ENCODE measurements around the gene IREB2.
A peak's percentile ranks its signal among the peaks of the same experiment; 100 is the strongest.

IREB2 gene

GRCh38 chr15:78390826-78391225 is 47.2 kb upstream of the IREB2 start:
- DNase-seq = no peak
- no peak overlapping the region for H3K23ac ChIP-seq (ENCODE audit: low read length)
- H3K27ac ChIP-seq (ENCODE audit: low read depth, low read length) = no peak overlapping the region
- no peak overlapping the region for H3K4ac ChIP-seq (ENCODE audit: low read depth, low read length)
- no peaks in the 10 kb centered on the region for H3K36me3 ChIP-seq (ENCODE audit: control insufficient read depth, insufficient read depth, low read length)
- no peaks in the 10 kb centered on the region for H3K27me3 ChIP-seq (ENCODE audit: insufficient read depth, low read length, poor library complexity)
- no peak overlapping the region for H4K8ac ChIP-seq (ENCODE audit: low read depth, low read length)
- H3K4me2 ChIP-seq (ENCODE audit: low read length) = no peak overlapping the region
- H2BK15ac ChIP-seq (replicated peaks; ENCODE audit: low read depth) = no peak overlapping the region
- H3K4me3 ChIP-seq (ENCODE audit: low read length) = no peak overlapping the region
- no CpG with 5 or more reads among the region's 3 CpGs for WGBS (ENCODE audit: extremely low coverage, insufficient coverage, low lambda C conversion rate)
- H3K18ac ChIP-seq (ENCODE audit: low read length) = no peak overlapping the region
- H4K5ac ChIP-seq (ENCODE audit: low read length) = no peak overlapping the region
- no peak overlapping the region for H3K56ac ChIP-seq (ENCODE audit: low read length)
- H3K79me1 ChIP-seq (ENCODE audit: low read length) = no peaks in the 10 kb centered on the region
- peaks cover 2% of the 10 kb centered on the region for H3K4me1 ChIP-seq (ENCODE audit: control insufficient read depth, low read depth, low read length)
- no peak overlapping the region for H2AK5ac ChIP-seq (ENCODE audit: low read length)
- H2BK5ac ChIP-seq (ENCODE audit: low read length) = no peak overlapping the region
- H3K9ac ChIP-seq (ENCODE audit: low read length) = no peak overlapping the region
- H3K79me2 ChIP-seq (ENCODE audit: control insufficient read depth, insufficient read depth, low read length) = no peaks in the 10 kb centered on the region
- H2BK120ac ChIP-seq (ENCODE audit: low read depth, low read length) = no peak overlapping the region

GRCh38 chr15:78391781-78392180 is 46.2 kb upstream of the IREB2 start:
- Histone ChIP-seq H3K4me2 (ENCODE audit: low read length) (no peak overlapping the region), H3K36me3 (ENCODE audit: control insufficient read depth, insufficient read depth, low read length) (no peaks in the 10 kb centered on the region), H2AK5ac (ENCODE audit: low read length) (no peak overlapping the region), H2BK120ac (ENCODE audit: low read depth, low read length) (no peak overlapping the region), H3K56ac (ENCODE audit: low read length) (no peak overlapping the region), H3K4ac (ENCODE audit: low read depth, low read length) (no peak overlapping the region), H3K4me3 (ENCODE audit: low read length) (no peak overlapping the region), H3K27me3 (ENCODE audit: insufficient read depth, low read length, poor library complexity) (no peaks in the 10 kb centered on the region), H3K9ac (ENCODE audit: low read length) (no peak overlapping the region), H3K79me1 (ENCODE audit: low read length) (no peaks in the 10 kb centered on the region), H3K27ac (ENCODE audit: low read depth, low read length) (no peak overlapping the region), H3K18ac (ENCODE audit: low read length) (no peak overlapping the region), H2BK5ac (ENCODE audit: low read length) (no peak overlapping the region), H3K79me2 (ENCODE audit: control insufficient read depth, insufficient read depth, low read length) (no peaks in the 10 kb centered on the region), H3K4me1 (ENCODE audit: control insufficient read depth, low read depth, low read length) (peaks cover 2% of the 10 kb centered on the region), H2BK15ac (replicated peaks; ENCODE audit: low read depth) (no peak overlapping the region), H4K8ac (ENCODE audit: low read depth, low read length) (no peak overlapping the region), H3K23ac (ENCODE audit: low read length) (no peak overlapping the region), H4K5ac (ENCODE audit: low read length) (no peak overlapping the region)
- DNase-seq = no peak
- no CpG with 5 or more reads among the region's 3 CpGs for WGBS (ENCODE audit: extremely low coverage, insufficient coverage, low lambda C conversion rate)

- H3K36me3 ChIP-seq (ENCODE audit: control insufficient read depth, insufficient read depth, low read length) = no peaks in the 10 kb centered on the region
- no peak for DNase-seq
- H3K27ac ChIP-seq (ENCODE audit: low read depth, low read length) = no peak overlapping the region
- H4K5ac ChIP-seq (ENCODE audit: low read length) = no peak overlapping the region
- peaks cover 2% of the 10 kb centered on the region for H3K4me1 ChIP-seq (ENCODE audit: control insufficient read depth, low read depth, low read length)
- no peak overlapping the region for H4K8ac ChIP-seq (ENCODE audit: low read depth, low read length)
- no peak overlapping the region for H2BK5ac ChIP-seq (ENCODE audit: low read length)
- H3K27me3 ChIP-seq (ENCODE audit: insufficient read depth, low read length, poor library complexity) = no peaks in the 10 kb centered on the region
- H3K4me3 ChIP-seq (ENCODE audit: low read length) = no peak overlapping the region
- H3K56ac ChIP-seq (ENCODE audit: low read length) = no peak overlapping the region
- H3K79me2 ChIP-seq (ENCODE audit: control insufficient read depth, insufficient read depth, low read length) = no peaks in the 10 kb centered on the region
- H3K4ac ChIP-seq (ENCODE audit: low read depth, low read length) = no peak overlapping the region
- H3K4me2 ChIP-seq (ENCODE audit: low read length) = no peak overlapping the region
- H3K23ac ChIP-seq (ENCODE audit: low read length) = no peak overlapping the region
- H3K18ac ChIP-seq (ENCODE audit: low read length) = no peak overlapping the region
- H3K9ac ChIP-seq (ENCODE audit: low read length) = no peak overlapping the region
- WGBS (ENCODE audit: extremely low coverage, insufficient coverage, low lambda C conversion rate) = no CpG with 5 or more reads among the region's 4 CpGs
- no peak overlapping the region for H2AK5ac ChIP-seq (ENCODE audit: low read length)
- H2BK15ac ChIP-seq (replicated peaks; ENCODE audit: low read depth) = no peak overlapping the region
- no peaks in the 10 kb centered on the region for H3K79me1 ChIP-seq (ENCODE audit: low read length)
- no peak overlapping the region for H2BK120ac ChIP-seq (ENCODE audit: low read depth, low read length)
Observed at GRCh38 chr15:78392430-78392829, 45.6 kb upstream of the IREB2 start.

- Histone ChIP-seq H2BK15ac (replicated peaks; ENCODE audit: low read depth) (no peak overlapping the region), H3K27ac (ENCODE audit: low read depth, low read length) (no peak overlapping the region), H3K56ac (ENCODE audit: low read length) (no peak overlapping the region), H3K79me2 (ENCODE audit: control insufficient read depth, insufficient read depth, low read length) (no peaks in the 10 kb centered on the region), H3K4me3 (ENCODE audit: low read length) (no peak overlapping the region), H2AK5ac (ENCODE audit: low read length) (no peak overlapping the region), H3K27me3 (ENCODE audit: insufficient read depth, low read length, poor library complexity) (no peaks in the 10 kb centered on the region), H4K5ac (ENCODE audit: low read length) (no peak overlapping the region), H3K4me1 (ENCODE audit: control insufficient read depth, low read depth, low read length) (peaks cover 2% of the 10 kb centered on the region), H3K36me3 (ENCODE audit: control insufficient read depth, insufficient read depth, low read length) (no peaks in the 10 kb centered on the region), H3K4ac (ENCODE audit: low read depth, low read length) (no peak overlapping the region), H4K8ac (ENCODE audit: low read depth, low read length) (no peak overlapping the region), H3K9ac (ENCODE audit: low read length) (no peak overlapping the region), H2BK120ac (ENCODE audit: low read depth, low read length) (no peak overlapping the region), H3K79me1 (ENCODE audit: low read length) (no peaks in the 10 kb centered on the region), H3K23ac (ENCODE audit: low read length) (no peak overlapping the region), H3K4me2 (ENCODE audit: low read length) (no peak overlapping the region), H3K18ac (ENCODE audit: low read length) (no peak overlapping the region), H2BK5ac (ENCODE audit: low read length) (no peak overlapping the region)
- WGBS (ENCODE audit: extremely low coverage, insufficient coverage, low lambda C conversion rate) = no CpG with 5 or more reads among the region's 1 CpG
- no peak for DNase-seq
Observed at GRCh38 chr15:78393137-78393536, 44.9 kb upstream of the IREB2 start.

- no CpG with 5 or more reads among the region's 3 CpGs for WGBS (ENCODE audit: extremely low coverage, insufficient coverage, low lambda C conversion rate)
Observed at GRCh38 chr15:78394026-78394425, 44.0 kb upstream of the IREB2 start.

GRCh38 chr15:78394981-78395616 is 42.9 kb upstream of the IREB2 start:
- Histone ChIP-seq H3K4me1 (ENCODE audit: control insufficient read depth, low read depth, low read length) (peaks cover 2% of the 10 kb centered on the region), H2AK5ac (ENCODE audit: low read length) (no peak overlapping the region), H3K4ac (ENCODE audit: low read depth, low read length) (no peak overlapping the region), H2BK120ac (ENCODE audit: low read depth, low read length) (no peak overlapping the region), H2BK15ac (replicated peaks; ENCODE audit: low read depth) (no peak overlapping the region), H3K27ac (ENCODE audit: low read depth, low read length) (no peak overlapping the region), H3K79me2 (ENCODE audit: control insufficient read depth, insufficient read depth, low read length) (no peaks in the 10 kb centered on the region), H4K5ac (ENCODE audit: low read length) (no peak overlapping the region), H3K56ac (ENCODE audit: low read length) (peak overlapping the region; percentile 26), H3K23ac (ENCODE audit: low read length) (no peak overlapping the region), H3K18ac (ENCODE audit: low read length) (no peak overlapping the region), H3K36me3 (ENCODE audit: control insufficient read depth, insufficient read depth, low read length) (no peaks in the 10 kb centered on the region), H3K4me2 (ENCODE audit: low read length) (no peak overlapping the region), H3K27me3 (ENCODE audit: insufficient read depth, low read length, poor library complexity) (no peaks in the 10 kb centered on the region), H3K9ac (ENCODE audit: low read length) (no peak overlapping the region), H3K4me3 (ENCODE audit: low read length) (no peak overlapping the region), H2BK5ac (ENCODE audit: low read length) (no peak overlapping the region), H3K79me1 (ENCODE audit: low read length) (no peaks in the 10 kb centered on the region), H4K8ac (ENCODE audit: low read depth, low read length) (no peak overlapping the region)
- WGBS (ENCODE audit: extremely low coverage, insufficient coverage, low lambda C conversion rate) = no CpG with 5 or more reads among the region's 13 CpGs
- DNase-seq = peak; percentile 86

More at GRCh38 chr15:78394026-78394425, 44.0 kb upstream of the IREB2 start:
- H4K8ac ChIP-seq (ENCODE audit: low read depth, low read length) = no peak overlapping the region
- H3K56ac ChIP-seq (ENCODE audit: low read length) = no peak overlapping the region
- H4K5ac ChIP-seq (ENCODE audit: low read length) = no peak overlapping the region
- H2BK5ac ChIP-seq (ENCODE audit: low read length) = no peak overlapping the region
- no peaks in the 10 kb centered on the region for H3K36me3 ChIP-seq (ENCODE audit: control insufficient read depth, insufficient read depth, low read length)
- no peak overlapping the region for H2BK120ac ChIP-seq (ENCODE audit: low read depth, low read length)
- no peak for DNase-seq
- H3K9ac ChIP-seq (ENCODE audit: low read length) = no peak overlapping the region
- H3K79me2 ChIP-seq (ENCODE audit: control insufficient read depth, insufficient read depth, low read length) = no peaks in the 10 kb centered on the region
- no peak overlapping the region for H3K23ac ChIP-seq (ENCODE audit: low read length)
- H3K18ac ChIP-seq (ENCODE audit: low read length) = no peak overlapping the region
- H3K4ac ChIP-seq (ENCODE audit: low read depth, low read length) = no peak overlapping the region
- H3K4me2 ChIP-seq (ENCODE audit: low read length) = no peak overlapping the region
- no peaks in the 10 kb centered on the region for H3K79me1 ChIP-seq (ENCODE audit: low read length)
- peaks cover 2% of the 10 kb centered on the region for H3K4me1 ChIP-seq (ENCODE audit: control insufficient read depth, low read depth, low read length)
- no peaks in the 10 kb centered on the region for H3K27me3 ChIP-seq (ENCODE audit: insufficient read depth, low read length, poor library complexity)
- no peak overlapping the region for H2AK5ac ChIP-seq (ENCODE audit: low read length)
- no peak overlapping the region for H3K4me3 ChIP-seq (ENCODE audit: low read length)
- no peak overlapping the region for H2BK15ac ChIP-seq (replicated peaks; ENCODE audit: low read depth)
- no peak overlapping the region for H3K27ac ChIP-seq (ENCODE audit: low read depth, low read length)

Data from mesendoderm (in vitro differentiated cells).